ENCODE measurements around the gene RAB30. TPM values are rescaled to one million over a fixed set of nuclear protein-coding genes. Genes with fewer than 3 reads are reported as not detected.

The RAB30 gene
- total and polyA plus RNA-seq, 9 of the 15 experiments (the other 6 are each of a cell fraction or from before 2014, with no cell fraction given) = 0.29 to 1.3 (median 1.0) TPM

DNA sequence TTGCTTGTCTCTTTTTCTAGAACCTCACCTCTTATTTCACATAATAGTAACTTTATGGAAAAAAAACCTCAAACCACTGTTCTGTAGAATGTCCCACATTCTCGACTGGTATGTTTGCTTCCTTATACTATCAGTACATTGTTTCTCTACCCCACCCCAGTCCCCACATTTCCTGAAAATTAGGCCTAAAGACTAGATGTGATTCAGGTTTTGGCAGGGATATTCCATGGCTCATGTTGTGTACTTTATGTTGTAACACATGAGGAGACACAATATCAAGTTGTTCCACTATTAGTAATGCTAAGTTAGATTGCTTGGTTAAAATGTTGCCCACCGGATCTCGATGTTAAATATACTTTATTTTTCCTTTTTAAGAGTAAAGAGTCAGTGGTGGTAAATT is 135.4 kb downstream of the RAB30 start:
- 85% methylated on average over 3 of the region's 3 CpGs for WGBS (ENCODE audit: insufficient coverage, low coverage, missing lambda C conversion rate)
- FAIRE-seq = no peak
- ChIA-PET CTCF (ENCODE audit: low intra/inter-chr PET ratio) (no interaction called here), POLR2A (no interaction called here)
- in situ Hi-C loops (cut with MboI) = no loop called here
- Histone ChIP-seq H3K9me3 (replicated peaks; ENCODE audit: control insufficient read depth, insufficient read depth, low read depth, low read length) (no peaks in the 10 kb centered on the region), H3K27ac (ENCODE audit: extremely low read depth, low read depth, low read length) (no peak overlapping the region), H3K4me3 (no peak overlapping the region), H3K27me3 (ENCODE audit: control insufficient read depth in 2 of 2, insufficient read depth in 2 of 2, low read length in 2 of 2) (no peaks in the 10 kb centered on the region), H2AFZ (ENCODE audit: low read depth, low read length) (no peak overlapping the region), H3K4me1 (replicated peaks in 1 of 2; ENCODE audit: control insufficient read depth in 2 of 2, insufficient read depth in 2 of 2, low read length in 2 of 2) (peaks cover 0 to 9% of the 10 kb centered on the region in 2 experiments; a peak in 2 of 5 replicates), H3K9me1 (ENCODE audit: control insufficient read depth, insufficient read depth, low read length) (no peaks in the 10 kb centered on the region), H3K36me3 (ENCODE audit: control insufficient read depth, insufficient read depth, low read length) (peaks cover 40% of the 10 kb centered on the region), H4K20me1 (replicated peaks; ENCODE audit: control insufficient read depth, insufficient read depth, low read length) (no peaks in the 10 kb centered on the region), H3K9ac (ENCODE audit: insufficient read depth in 1 of 2, low read depth in 2 of 2, low read length in 2 of 2) (no peak overlapping the region), H3K79me2 (ENCODE audit: control insufficient read depth, insufficient read depth, low read length) (no peaks in the 10 kb centered on the region), H3K4me2 (ENCODE audit: insufficient read depth, low read length) (no peak overlapping the region)
- TF ChIP-seq ELK3 (CRISPR knock-in tag; IDR thresholded peaks at IDR 0.05) (no peak), ILK (tag; IDR thresholded peaks at IDR 0.05; ENCODE audit: borderline replicate concordance, low read depth) (no peak), ID3 (CRISPR knock-in tag; IDR thresholded peaks at IDR 0.05) (no peak), ID3 (tag; IDR thresholded peaks at IDR 0.05) (no peak), NEUROD1 (IDR thresholded peaks at IDR 0.05; ENCODE audit: borderline replicate concordance, low read depth, low read length, partially characterized antibody) (no peak), GATAD2B (IDR thresholded peaks at IDR 0.05; ENCODE audit: borderline replicate concordance) (no peak), FOXJ2 (tag; IDR thresholded peaks at IDR 0.05) (no peak), SNAPC5 (CRISPR knock-in tag; IDR thresholded peaks at IDR 0.05) (no peak), ZNF217 (CRISPR knock-in tag; IDR thresholded peaks at IDR 0.05) (no peak), ZNF24 (IDR thresholded peaks at IDR 0.05) (no peak), MTA1 (IDR thresholded peaks at IDR 0.05; ENCODE audit: borderline replicate concordance) (no peak), ELF1 (tag; IDR thresholded peaks at IDR 0.05) (no peak), ZNF431 (CRISPR knock-in tag; IDR thresholded peaks at IDR 0.05) (no peak), NCOA1 (IDR thresholded peaks at IDR 0.05; ENCODE audit: low read depth) (no peak), XRCC4 (IDR thresholded peaks at IDR 0.05; ENCODE audit: extremely low read depth, insufficient read depth, insufficient read length) (no peak)
- TF ChIP-seq, protein P1, sequence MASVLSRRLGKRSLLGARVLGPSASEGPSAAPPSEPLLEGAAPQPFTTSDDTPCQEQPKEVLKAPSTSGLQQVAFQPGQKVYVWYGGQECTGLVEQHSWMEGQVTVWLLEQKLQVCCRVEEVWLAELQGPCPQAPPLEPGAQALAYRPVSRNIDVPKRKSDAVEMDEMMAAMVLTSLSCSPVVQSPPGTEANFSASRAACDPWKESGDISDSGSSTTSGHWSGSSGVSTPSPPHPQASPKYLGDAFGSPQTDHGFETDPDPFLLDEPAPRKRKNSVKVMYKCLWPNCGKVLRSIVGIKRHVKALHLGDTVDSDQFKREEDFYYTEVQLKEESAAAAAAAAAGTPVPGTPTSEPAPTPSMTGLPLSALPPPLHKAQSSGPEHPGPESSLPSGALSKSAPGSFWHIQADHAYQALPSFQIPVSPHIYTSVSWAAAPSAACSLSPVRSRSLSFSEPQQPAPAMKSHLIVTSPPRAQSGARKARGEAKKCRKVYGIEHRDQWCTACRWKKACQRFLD (CRISPR knock-in tag; IDR thresholded peaks at IDR 0.05) = no peak
- no TSS peak for BruUV-seq (replicated peaks)
- intact Hi-C loops (cut with micrococcal nuclease) = no loop called here
- no peak for ATAC-seq
- no peak for DNase-seq (ENCODE audit: extremely low read depth in 1 of 4, low spot score in 3 of 4)
